Adrenal gland (tissue), 12 donors: ENCODE measurements around the gene RCOR1. TPM values are rescaled to one million over a fixed set of nuclear protein-coding genes. Genes with fewer than 3 reads are reported as not detected.
"Not testable (repeated sequence)": the region's sequence is repeated elsewhere in the genome, so short reads cannot be mapped to it uniquely, and the experiment has no call there.

Source experiments
- DNase-seq, 7 donors: peaks; one replicate each; pipeline ENCODE4 v3.0.0-alpha.2; 2019 to 2020
- H3K27ac ChIP-seq, 5 donors: fragments of 200-600 bp; sonication (generic) in 4 of 5; 1 replicate in 3 of 5; 2 replicates in 2 of 5; pipeline versions ENCODE4 v1.5.1 to v1.8.0; 2016 to 2020; ENCODE audit warnings: mild to moderate bottlenecking in 1 of 5
- H3K27me3 ChIP-seq: fragments of 200-600 bp; 2 replicates; pipeline ENCODE4 v1.8.0; 2021
- H3K36me3 ChIP-seq, 2 donors: fragments of 200-600 bp; replicated peaks in 1 of 2; 1 replicate in 1 of 2; 2 replicates in 1 of 2; pipeline versions ENCODE4 v1.5.1 to v1.8.0; 2018 to 2022
- H3K4me1 ChIP-seq, 2 donors: fragments of 200-600 bp; replicated peaks in 1 of 2; 1 replicate in 1 of 2; 2 replicates in 1 of 2; pipeline versions ENCODE4 v1.5.1 to v1.8.0; 2018 to 2021
- H3K4me3 ChIP-seq, 4 donors: fragments of 200-600 bp; sonication (generic) in 3 of 4; one replicate each; pipeline ENCODE4 v1.5.1; 2016 to 2018
- H3K9me3 ChIP-seq, 3 donors: fragments of 200-600 bp; sonication (generic) in 1 of 3; replicated peaks in 1 of 3; 1 replicate in 2 of 3; 2 replicates in 1 of 3; pipeline versions ENCODE4 v1.5.1 to v1.8.0; 2016 to 2021
- POLR2A ChIP-seq, 2 donors: fragments of 450-650 bp; IDR thresholded peaks; one replicate each; pipeline ENCODE4 v1.6.1; 2017; ENCODE audit warnings: antibody characterized with exemption in 2 of 2, mild to moderate bottlenecking in 2 of 2, moderate library complexity in 1 of 2
- WGBS, 4 donors: extraction: QIAGEN DNeasy Blood & Tissue Kit in 2 of 4; methylation state at CpG; one replicate each; pipeline versions ENCODE4 v1.1.5 to v1.1.7; 2013 to 2017; 5-methylcytosine and 5-hydroxymethylcytosine counted together
- intact Hi-C, 2 donors: fragments of 100-400 bp; cut with DNase I; formaldehyde crosslinking; loops; one replicate each; pipeline versions ENCODE4 v1.14.1 to v1.15.0; 2022 to 2023
- polyA plus RNA-seq, 3 donors: library from polyadenylated mRNA; stranded (reverse); fragments of 200-250 nt in 2 of 3; fragments of 350-450 nt in 1 of 3; fragmentation: Illumina TruSeq in 1 of 3; extraction: RNeasy Lipid Tissue Mini Kit (QIAGEN cat#74804) in 1 of 3; gene quantifications; one replicate each; pipeline ENCODE4 v1.2.3, GENCODE V29; 2013 to 2014
- total RNA-seq, 9 donors: library from RNA; depleted of rRNA in 4 of 9; stranded (reverse); fragments of >200 nt in 4 of 9; fragments of 120-200 nt in 1 of 9; fragmentation: NEBNext Ultra II Directional in 1 of 9; extraction: Animal tissue kit (Norgen Biotek cat#: 25700) in 1 of 9; gene quantifications; one replicate each; pipeline versions ENCODE4 v1.1.0 to v1.2.4, GENCODE V29; 2013 to 2023
- TF ChIP-seq, protein P1 (sequence below), 6 experiments: fragments of 450-650 bp in 4 of 6; fragments of 200-600 bp in 2 of 6; sonication (generic) in 1 of 6; IDR thresholded peaks; 1 replicate in 5 of 6; 2 replicates in 1 of 6; pipeline versions ENCODE4 v1.5.1 to v1.8.0; 2016 to 2021; ENCODE audit warnings: antibody characterized with exemption in 6 of 6, mild to moderate bottlenecking in 2 of 6, moderate library complexity in 1 of 6
- donor health status: healthy with polysubstance abuse.
- donor health status: Bipolar disorder and iron deficiency.
- donor health status: DM: yes; HTN: yes; CAD: no.
- donor health status: DM: no; HTN: no; CAD: no.
- donor health status: DM: no; HTN: no; CAD: no.
- donor health status: DM: yes; HTN: yes; CAD: no.

Gene RCOR1
- total and polyA plus RNA-seq, 12 donors, result 3.8 to 17.7 (median 11.3) TPM

DNA sequence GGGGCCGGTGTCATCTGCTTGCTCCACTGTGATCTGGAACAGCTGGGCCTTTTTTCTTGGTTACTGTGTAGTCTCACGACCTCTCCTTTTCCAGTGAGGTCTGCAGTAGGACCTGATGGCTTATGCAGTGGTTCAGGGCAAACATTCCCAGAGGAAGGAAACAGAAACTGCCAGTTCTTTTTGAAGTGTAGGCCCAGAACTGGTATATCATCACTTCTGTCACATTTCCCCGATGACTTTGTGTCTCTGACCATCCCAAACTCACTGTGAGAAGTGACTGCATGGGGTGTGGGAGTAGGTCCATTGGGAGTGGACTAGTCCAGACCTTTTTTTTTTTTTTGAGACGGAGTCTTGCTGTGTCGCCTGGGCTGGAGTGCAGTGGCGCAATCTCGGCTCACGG lies 38.4 kb downstream of the RCOR1 start:
- Histone ChIP-seq H3K27me3 (no peaks in the 10 kb centered on the region), H3K36me3 (no peaks in the 10 kb centered on the region), H3K4me3 (no peak overlapping the region), H3K27ac (no peak overlapping the region), H3K9me3 (no peaks in the 10 kb centered on the region), H3K4me1 (no peaks in the 10 kb centered on the region)
- WGBS, 4 donors, result 76 to 85% (median 82%) methylated on average over 8 of the region's 8 CpGs
- intact Hi-C loops, result no loop called here
- DNase-seq, result peak in 1 of 7 donors; percentile 34
- no peak for TF ChIP-seq POLR2A (IDR thresholded peaks at IDR 0.05)
- TF ChIP-seq, protein P1, sequence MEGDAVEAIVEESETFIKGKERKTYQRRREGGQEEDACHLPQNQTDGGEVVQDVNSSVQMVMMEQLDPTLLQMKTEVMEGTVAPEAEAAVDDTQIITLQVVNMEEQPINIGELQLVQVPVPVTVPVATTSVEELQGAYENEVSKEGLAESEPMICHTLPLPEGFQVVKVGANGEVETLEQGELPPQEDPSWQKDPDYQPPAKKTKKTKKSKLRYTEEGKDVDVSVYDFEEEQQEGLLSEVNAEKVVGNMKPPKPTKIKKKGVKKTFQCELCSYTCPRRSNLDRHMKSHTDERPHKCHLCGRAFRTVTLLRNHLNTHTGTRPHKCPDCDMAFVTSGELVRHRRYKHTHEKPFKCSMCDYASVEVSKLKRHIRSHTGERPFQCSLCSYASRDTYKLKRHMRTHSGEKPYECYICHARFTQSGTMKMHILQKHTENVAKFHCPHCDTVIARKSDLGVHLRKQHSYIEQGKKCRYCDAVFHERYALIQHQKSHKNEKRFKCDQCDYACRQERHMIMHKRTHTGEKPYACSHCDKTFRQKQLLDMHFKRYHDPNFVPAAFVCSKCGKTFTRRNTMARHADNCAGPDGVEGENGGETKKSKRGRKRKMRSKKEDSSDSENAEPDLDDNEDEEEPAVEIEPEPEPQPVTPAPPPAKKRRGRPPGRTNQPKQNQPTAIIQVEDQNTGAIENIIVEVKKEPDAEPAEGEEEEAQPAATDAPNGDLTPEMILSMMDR (IDR thresholded peaks at IDR 0.05), result no peak

DNA sequence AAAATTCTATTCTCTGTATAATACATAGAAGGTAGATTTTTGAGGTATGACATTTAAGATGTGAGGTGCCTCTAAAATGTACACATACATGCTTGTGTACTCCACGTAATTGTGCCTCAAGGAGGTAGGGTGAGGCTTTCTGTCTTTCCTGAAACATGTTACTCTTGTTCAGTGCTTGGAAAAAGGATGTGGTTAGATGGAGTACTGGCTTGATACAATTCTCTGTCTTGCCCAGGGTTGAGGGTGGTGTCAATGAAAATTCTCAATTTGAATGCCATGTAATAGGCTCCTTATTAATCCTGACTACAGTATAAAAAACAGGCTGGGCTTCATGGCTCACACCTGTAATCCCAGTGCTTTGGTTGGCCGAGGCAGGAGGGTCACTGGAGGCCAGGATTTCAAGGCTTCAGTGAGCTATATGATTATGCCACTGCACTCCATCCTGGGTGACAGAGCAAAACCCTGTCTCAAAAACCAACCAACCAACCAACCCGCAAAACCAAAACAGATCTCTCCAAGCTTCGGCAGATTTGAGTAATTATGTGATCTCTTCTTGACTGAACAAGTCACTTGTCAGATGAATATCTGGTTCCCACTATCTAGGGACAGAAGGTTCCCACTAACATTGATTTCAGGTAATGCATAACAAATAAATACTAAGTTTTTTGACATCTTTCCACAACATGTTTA lies 41.6 kb downstream of the RCOR1 start:
- 64 to 76% (median 68%) methylated on average over 4 of the region's 4 CpGs for WGBS, 4 donors
- DNase-seq, result peak in 1 of 7 donors; percentile 14
- H3K36me3 ChIP-seq, result no peaks in the 10 kb centered on the region
- intact Hi-C loops, result no loop called here
- no peaks in the 10 kb centered on the region for H3K9me3 ChIP-seq
- H3K27me3 ChIP-seq, result no peaks in the 10 kb centered on the region
- no peak overlapping the region for H3K4me3 ChIP-seq
- TF ChIP-seq, protein P1 (IDR thresholded peaks at IDR 0.05), result no peak
- no peak for TF ChIP-seq POLR2A (IDR thresholded peaks at IDR 0.05)
- no peak overlapping the region for H3K27ac ChIP-seq
- no peaks in the 10 kb centered on the region for H3K4me1 ChIP-seq

DNA sequence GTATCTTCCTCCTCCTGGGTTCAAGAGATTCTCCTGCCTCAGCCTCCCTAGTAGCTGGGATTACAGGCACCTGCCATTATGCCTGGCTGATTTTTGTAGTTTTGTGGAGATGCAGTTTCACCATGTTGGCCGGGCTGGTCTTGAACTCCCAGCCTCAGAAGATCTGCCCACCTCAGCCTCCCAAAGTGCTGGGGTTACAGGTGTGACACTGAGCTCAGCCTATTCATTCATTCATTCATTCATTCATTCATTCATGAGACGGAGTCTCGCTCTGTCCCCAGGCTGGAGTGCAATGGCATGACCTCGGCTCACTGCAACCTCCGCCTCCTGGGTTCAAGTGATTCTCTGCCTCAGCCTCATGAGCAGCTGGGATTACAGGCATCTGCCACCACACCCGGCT lies 47.2 kb downstream of the RCOR1 start:
- H3K4me3 ChIP-seq, H3K36me3 ChIP-seq, H3K27me3 ChIP-seq, intact Hi-C loops, DNase-seq, H3K27ac ChIP-seq, H3K4me1 ChIP-seq, H3K9me3 ChIP-seq: not testable (repeated sequence)
- 96 to 98% (median 97%) methylated on average over 6 of the region's 6 CpGs for WGBS, 4 donors

DNA sequence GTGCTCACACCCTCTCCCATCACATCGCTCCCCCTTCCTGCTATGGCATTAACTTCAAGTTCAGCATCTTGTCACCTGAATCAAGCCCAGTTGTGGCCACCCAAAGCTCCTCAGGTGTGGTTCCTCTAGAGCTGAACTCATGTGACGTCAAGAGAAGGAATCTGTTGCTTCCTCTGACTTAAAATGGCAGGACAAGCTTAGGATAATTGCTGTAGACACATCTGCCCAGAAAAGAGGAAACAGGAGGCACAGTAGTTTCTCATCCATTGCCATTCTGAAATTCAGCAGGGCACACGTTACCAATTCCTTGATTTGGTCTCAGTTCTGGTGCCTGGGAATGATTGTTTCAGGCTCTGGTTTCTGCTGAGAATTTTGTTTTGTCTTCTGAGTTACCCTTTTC lies 52.1 kb downstream of the RCOR1 start:
- no peak for TF ChIP-seq POLR2A (IDR thresholded peaks at IDR 0.05)
- TF ChIP-seq, protein P1 (IDR thresholded peaks at IDR 0.05), result no peak
- no peak for DNase-seq
- Histone ChIP-seq H3K4me3 (no peak overlapping the region), H3K27ac (no peak overlapping the region), H3K9me3 (no peaks in the 10 kb centered on the region), H3K27me3 (no peaks in the 10 kb centered on the region), H3K4me1 (peaks cover 0 to 16% of the 10 kb centered on the region in 2 donors), H3K36me3 (no peaks in the 10 kb centered on the region)
- intact Hi-C loops, result no loop called here
- 78 to 93% (median 92%) methylated on average over 3 of the region's 3 CpGs for WGBS, 4 donors
